Activated CD4-positive, CD25-positive, alpha-beta regulatory T cell treated with anti-CD3 and anti-CD28 coated beads, Interleukin-2, amount 50 U/mL, for 72 hours (primary cell): Measurements from ENCODE around the gene NNT.
"Not testable (repeated sequence)": the region's sequence is repeated elsewhere in the genome, so short reads cannot be mapped to it uniquely, and the experiment has no call there.

ENCODE experiments used
- DNase-seq: peaks from one replicate; pipeline ENCODE4 v3.0.0; 2021

NNT gene

GRCh38 chr5:43631182-43631910 lies 28.4 kb downstream of the NNT start:
- no peak for DNase-seq

GRCh38 chr5:43634621-43635020 lies 31.6 kb downstream of the NNT start:
- DNase-seq = no peak

- DNase-seq = no peak
These were observed 32.4 kb downstream of the NNT start for GRCh38 chr5:43635374-43635773.

- no peak for DNase-seq
These were observed 33.1 kb downstream of the NNT start for GRCh38 chr5:43636076-43636475.

GRCh38 chr5:43637416-43637815 lies 34.4 kb downstream of the NNT start:
- no peak for DNase-seq

- DNase-seq = no peak
These were observed 35.1 kb downstream of the NNT start for GRCh38 chr5:43638107-43638506.

- no peak for DNase-seq
These were observed 35.6 kb downstream of the NNT start for GRCh38 chr5:43638546-43638945.

GRCh38 chr5:43639566-43639965 lies 36.6 kb downstream of the NNT start:
- no peak for DNase-seq

GRCh38 chr5:43642428-43642827 lies 39.4 kb downstream of the NNT start:
- DNase-seq = no peak

GRCh38 chr5:43643327-43643726 lies 40.3 kb downstream of the NNT start:
- no peak for DNase-seq

- DNase-seq = no peak
These were observed 40.8 kb downstream of the NNT start for GRCh38 chr5:43643750-43644149.

- no peak for DNase-seq
These were observed 44.0 kb downstream of the NNT start for GRCh38 chr5:43646992-43647391.

- DNase-seq = no peak
These were observed 44.8 kb downstream of the NNT start for GRCh38 chr5:43647789-43648188.

- no peak for DNase-seq
These were observed 45.6 kb downstream of the NNT start for GRCh38 chr5:43648499-43649124.

GRCh38 chr5:43649256-43649655 lies 46.3 kb downstream of the NNT start:
- no peak for DNase-seq

GRCh38 chr5:43652537-43653302 lies 49.7 kb downstream of the NNT start:
- no peak for DNase-seq

- no peak for DNase-seq
These were observed 55.5 kb downstream of the NNT start for GRCh38 chr5:43658509-43658908.

- no peak for DNase-seq
These were observed 56.1 kb downstream of the NNT start for GRCh38 chr5:43659075-43659474.

- DNase-seq = no peak
These were observed 58.1 kb downstream of the NNT start for GRCh38 chr5:43661102-43661501.

- DNase-seq = no peak
These were observed 60.9 kb downstream of the NNT start for GRCh38 chr5:43663916-43664315.

- no peak for DNase-seq
These were observed 61.6 kb downstream of the NNT start for GRCh38 chr5:43664501-43665040.

- DNase-seq = not testable (repeated sequence)
These were observed 62.8 kb downstream of the NNT start for GRCh38 chr5:43665749-43666148.

GRCh38 chr5:43666728-43667127 lies 63.7 kb downstream of the NNT start:
- DNase-seq = not testable (repeated sequence)

- DNase-seq = not testable (repeated sequence)
These were observed 64.4 kb downstream of the NNT start for GRCh38 chr5:43667379-43667778.
